Measurements from ENCODE around the gene BIN1.

GRCh38 chr2:127140538-127140937, 33.6 kb upstream of the BIN1 start:
- no peak for TF ChIP-seq CTCF (IDR thresholded peaks at IDR 0.05)
- TF ChIP-seq POLR2A (IDR thresholded peaks at IDR 0.05): no peak
